Endothelial cell of umbilical vein (primary cell): ENCODE measurements around the gene GNE. TPM values are rescaled to one million over a fixed set of nuclear protein-coding genes. Genes with fewer than 3 reads are reported as not detected.
A peak's percentile ranks its signal among the peaks of the same experiment; 100 is the strongest.

Experiments
- BruUV-seq: library from RNA; stranded (reverse); fragments of 400-500 nt; replicated peaks from 2 replicates; lab custom pipeline; 2021; lab: Mats Ljungman, UMichigan
- CTCF ChIA-PET: fragments of 300-600, 350-600 bp; sonication (Branson Sonifier 250); formaldehyde crosslinking; loops from one replicate; lab custom pipeline; 2021; ENCODE audit warnings: antibody characterized with exemption, inconsistent platforms; lab: Charles Lee
- POLR2A ChIA-PET: fragments of 300-600, 350-600 bp; sonication (Branson Sonifier 250); formaldehyde crosslinking; loops from one replicate; lab custom pipeline; 2021; ENCODE audit warnings: antibody characterized with exemption, inconsistent platforms; lab: Charles Lee
- DNase-seq: peaks from one replicate; pipeline ENCODE4 v3.0.0-alpha.2; 2011; ENCODE audit warnings: low read depth, low spot score
- FAIRE-seq: peaks from 2 replicates; lab custom pipeline; 2011; peaks lifted over from hg19 to GRCh38; lab: Jason Lieb, UNC
- H2AFZ ChIP-seq: 2 replicates; pipeline ENCODE4 v1.6.0; 2012; ENCODE audit warnings: low read depth, low read length, control low read depth, inconsistent platforms
- H3K27ac ChIP-seq: 2 replicates; pipeline ENCODE4 v1.5.1; 2011; ENCODE audit warnings: low read depth, mild to moderate bottlenecking, control low read depth, low read length, moderate library complexity; ENCODE audit not compliant: insufficient read depth
- H3K27me3 ChIP-seq, 2 experiments: 2 replicates each; pipeline versions ENCODE4 v1.6.0 to v1.6.1; 2011; ENCODE audit warnings: low read length in 2 of 2, mixed read lengths in 1 of 2; ENCODE audit not compliant: control insufficient read depth in 2 of 2, insufficient read depth in 2 of 2
- H3K36me3 ChIP-seq, 2 experiments: 2 replicates in 1 of 2; 3 replicates in 1 of 2; pipeline ENCODE4 v1.5.1; 2011; ENCODE audit warnings: low read length in 2 of 2, mild to moderate bottlenecking in 1 of 2, moderate library complexity in 1 of 2; ENCODE audit not compliant: control insufficient read depth in 2 of 2, insufficient read depth in 2 of 2; ENCODE audit errors: extremely low read depth in 1 of 2
- H3K4me1 ChIP-seq: 3 replicates; pipeline ENCODE4 v1.5.1; 2011; ENCODE audit warnings: mild to moderate bottlenecking, low read length; ENCODE audit not compliant: control insufficient read depth, insufficient read depth; ENCODE audit errors: extremely low read depth
- H3K4me2 ChIP-seq: 2 replicates; pipeline ENCODE4 v1.6.1; 2011; ENCODE audit warnings: low read length, control low read depth, mixed read lengths; ENCODE audit not compliant: insufficient read depth
- H3K4me3 ChIP-seq, 3 experiments: fragments of 200-600 bp in 1 of 3; sonication (generic), shearing (Covaris generic) in 1 of 3; replicated peaks in 1 of 3; 2 replicates each; pipeline ENCODE4 v1.5.1; 2011 to 2016; ENCODE audit warnings: control low read depth in 3 of 3, low read length in 3 of 3, mild to moderate bottlenecking in 2 of 3, inconsistent platforms in 1 of 3, low read depth in 1 of 3, moderate library complexity in 1 of 3; ENCODE audit not compliant: insufficient read depth in 1 of 3
- H3K79me2 ChIP-seq: 2 replicates; pipeline ENCODE4 v1.6.0; 2012; ENCODE audit warnings: low read length, inconsistent platforms; ENCODE audit not compliant: control insufficient read depth, insufficient read depth
- H3K9ac ChIP-seq: replicated peaks from 2 replicates; pipeline ENCODE3; 2011; ENCODE audit warnings: low read length, control low read depth; ENCODE audit not compliant: insufficient read depth; ENCODE audit errors: extremely low read depth
- H3K9me1 ChIP-seq: replicated peaks from 3 replicates; pipeline ENCODE4 v1.6.0; 2011; ENCODE audit warnings: mild to moderate bottlenecking, low read length; ENCODE audit not compliant: control insufficient read depth, insufficient read depth; ENCODE audit errors: extremely low read depth
- H3K9me3 ChIP-seq: replicated peaks from 2 replicates; pipeline ENCODE4 v1.5.1; 2012; ENCODE audit warnings: low read length, inconsistent platforms; ENCODE audit not compliant: control insufficient read depth, insufficient read depth
- H4K20me1 ChIP-seq: replicated peaks from 2 replicates; pipeline ENCODE3; 2011; ENCODE audit warnings: mild to moderate bottlenecking, low read length; ENCODE audit not compliant: control insufficient read depth, insufficient read depth; ENCODE audit errors: extremely low read depth
- GATA2 ChIP-seq: IDR thresholded peaks from 2 replicates; pipeline ENCODE4 v1.7.0; 2011; ENCODE audit warnings: low read depth, mild to moderate bottlenecking, moderate library complexity, mixed read lengths, low read length; ENCODE audit not compliant: insufficient read length, insufficient read depth
- MYC ChIP-seq: IDR thresholded peaks from one replicate; pipeline ENCODE4 v1.6.1; 2011; ENCODE audit warnings: mild to moderate bottlenecking, low read depth, low read length
- POLR2AphosphoS5 ChIP-seq: IDR thresholded peaks from 2 replicates; pipeline ENCODE4 v1.6.1; 2012; ENCODE audit warnings: low read depth, mild to moderate bottlenecking, control low read depth, low read length, moderate library complexity; ENCODE audit not compliant: insufficient read depth
- dilution Hi-C: fragments of 300-500 bp; cut with MboI; formaldehyde crosslinking; loops from one replicate; pipeline ENCODE4 v1.15.0; 2019; ENCODE audit warnings: low sequenced_read_pairs; ENCODE audit not compliant: extremely low pct_ligation_motif_present
- intact Hi-C: fragments of 100-400 bp; cut with micrococcal nuclease; formaldehyde crosslinking; loops from one replicate; pipeline ENCODE4 v1.10.0; 2022
- polyA plus RNA-seq, 4 experiments: library from polyadenylated mRNA; depleted of rRNA in 3 of 4; stranded (reverse) in 3 of 4; unstranded in 1 of 4; fragments of >200 nt; gene quantifications; 2 replicates each; pipeline versions ENCODE4 v1.2.1 to v1.2.3, GENCODE V29; 2011 to 2012; ENCODE audit warnings: missing spikeins in 1 of 4
- total RNA-seq: library from RNA; stranded (reverse); gene quantifications from 2 replicates; pipeline ENCODE4 v1.2.3, GENCODE V29; 2021
- TF ChIP-seq, protein P1 (sequence below), 2 donors: IDR thresholded peaks; 1 replicate in 1 of 2; 2 replicates in 1 of 2; pipeline ENCODE4 v1.5.1; 2011; ENCODE audit warnings: low read length in 2 of 2, mild to moderate bottlenecking in 2 of 2, moderate library complexity in 2 of 2, control low read depth in 1 of 2, inconsistent platforms in 1 of 2, low read depth in 1 of 2; ENCODE audit not compliant: insufficient read depth in 1 of 2; ENCODE audit errors: extremely low read depth in 1 of 2
- TF ChIP-seq, protein P2 (sequence below): IDR thresholded peaks from 2 replicates; pipeline ENCODE4 v1.6.1; 2011; ENCODE audit not compliant: insufficient read depth, insufficient read length

Gene GNE
- total and polyA plus RNA-seq, 2 donors (not counting 3 experiments of a cell fraction or from before 2014, with no cell fraction given), result 8.5 to 11.4 TPM

DNA sequence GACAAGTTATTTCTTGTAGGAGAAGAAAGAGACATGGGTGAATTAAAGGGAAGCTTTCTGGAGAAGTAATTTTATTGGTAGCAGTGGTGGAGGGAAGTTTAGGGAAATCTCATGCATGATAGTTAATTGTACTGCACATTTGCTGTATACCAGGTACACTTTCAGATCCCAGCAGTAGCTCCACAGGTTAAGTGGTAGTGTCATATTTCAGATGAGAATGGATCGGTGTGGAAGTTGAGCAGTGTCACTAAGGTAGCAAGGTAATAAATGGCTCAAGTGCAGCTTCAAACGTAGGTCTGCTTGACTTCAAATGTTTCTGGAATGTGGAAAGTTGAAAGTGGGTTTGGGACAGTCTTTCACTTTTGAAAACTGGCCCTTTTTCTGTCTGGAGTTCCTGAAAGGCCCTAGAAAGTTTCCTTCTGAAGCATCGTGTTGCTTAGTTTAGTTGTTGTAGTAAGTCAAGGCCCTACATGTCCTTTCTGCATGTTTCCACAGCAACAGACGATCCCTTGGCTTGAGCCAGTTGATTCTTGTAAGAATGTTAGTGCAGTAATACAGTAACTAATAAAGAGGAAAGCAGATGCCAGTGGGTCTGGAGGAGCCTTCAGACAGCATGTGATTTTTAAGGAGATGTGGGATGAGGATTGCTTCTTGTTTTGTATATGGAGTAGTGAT is 63.8 kb downstream of the GNE start:
- TF ChIP-seq MYC, result no peak
- TF ChIP-seq, protein P1, sequence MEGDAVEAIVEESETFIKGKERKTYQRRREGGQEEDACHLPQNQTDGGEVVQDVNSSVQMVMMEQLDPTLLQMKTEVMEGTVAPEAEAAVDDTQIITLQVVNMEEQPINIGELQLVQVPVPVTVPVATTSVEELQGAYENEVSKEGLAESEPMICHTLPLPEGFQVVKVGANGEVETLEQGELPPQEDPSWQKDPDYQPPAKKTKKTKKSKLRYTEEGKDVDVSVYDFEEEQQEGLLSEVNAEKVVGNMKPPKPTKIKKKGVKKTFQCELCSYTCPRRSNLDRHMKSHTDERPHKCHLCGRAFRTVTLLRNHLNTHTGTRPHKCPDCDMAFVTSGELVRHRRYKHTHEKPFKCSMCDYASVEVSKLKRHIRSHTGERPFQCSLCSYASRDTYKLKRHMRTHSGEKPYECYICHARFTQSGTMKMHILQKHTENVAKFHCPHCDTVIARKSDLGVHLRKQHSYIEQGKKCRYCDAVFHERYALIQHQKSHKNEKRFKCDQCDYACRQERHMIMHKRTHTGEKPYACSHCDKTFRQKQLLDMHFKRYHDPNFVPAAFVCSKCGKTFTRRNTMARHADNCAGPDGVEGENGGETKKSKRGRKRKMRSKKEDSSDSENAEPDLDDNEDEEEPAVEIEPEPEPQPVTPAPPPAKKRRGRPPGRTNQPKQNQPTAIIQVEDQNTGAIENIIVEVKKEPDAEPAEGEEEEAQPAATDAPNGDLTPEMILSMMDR (IDR thresholded peaks at IDR 0.05; ENCODE audit: extremely low read depth in 1 of 2, insufficient read depth in 1 of 2, low read depth in 1 of 2, low read length in 2 of 2), result no peak
- TF ChIP-seq, protein P2, sequence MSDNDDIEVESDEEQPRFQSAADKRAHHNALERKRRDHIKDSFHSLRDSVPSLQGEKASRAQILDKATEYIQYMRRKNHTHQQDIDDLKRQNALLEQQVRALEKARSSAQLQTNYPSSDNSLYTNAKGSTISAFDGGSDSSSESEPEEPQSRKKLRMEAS, result no peak
- TF ChIP-seq POLR2AphosphoS5, result no peak
- TF ChIP-seq GATA2, result no peak
- Histone ChIP-seq H3K79me2 (peaks cover 64% of the 10 kb centered on the region), H4K20me1 (no peaks in the 10 kb centered on the region), H2AFZ (no peak overlapping the region), H3K36me3 (peaks cover 0 to 7% of the 10 kb centered on the region in 2 experiments), H3K9ac (no peak overlapping the region), H3K9me1 (no peaks in the 10 kb centered on the region), H3K4me3 (no peak overlapping the region), H3K4me1 (peaks cover 31% of the 10 kb centered on the region), H3K27ac (no peak overlapping the region), H3K9me3 (no peaks in the 10 kb centered on the region), H3K27me3 (no peaks in the 10 kb centered on the region), H3K4me2 (peak overlapping the region; percentile 33)
- ChIA-PET POLR2A (no interaction called here), CTCF (interaction anchor here (1.1 to 1.5 kb wide), 3 partner anchors 10 to 91 kb away, joined by 3 to 4 read pairs (median 4); no protein-coding TSS in a partner anchor)
- DNase-seq (no peak), FAIRE-seq (no peak)
- dilution Hi-C loops, result no loop called here
- BruUV-seq, result no TSS peak
- intact Hi-C loops, result loop anchor here (5.0 kb wide), 1 partner anchor 133 kb away; no protein-coding TSS in a partner anchor
